ENCODE data around the gene ATF1.
"Not testable (repeated sequence)": the region's sequence is repeated elsewhere in the genome, so short reads cannot be mapped to it uniquely, and the experiment has no call there.

DNA sequence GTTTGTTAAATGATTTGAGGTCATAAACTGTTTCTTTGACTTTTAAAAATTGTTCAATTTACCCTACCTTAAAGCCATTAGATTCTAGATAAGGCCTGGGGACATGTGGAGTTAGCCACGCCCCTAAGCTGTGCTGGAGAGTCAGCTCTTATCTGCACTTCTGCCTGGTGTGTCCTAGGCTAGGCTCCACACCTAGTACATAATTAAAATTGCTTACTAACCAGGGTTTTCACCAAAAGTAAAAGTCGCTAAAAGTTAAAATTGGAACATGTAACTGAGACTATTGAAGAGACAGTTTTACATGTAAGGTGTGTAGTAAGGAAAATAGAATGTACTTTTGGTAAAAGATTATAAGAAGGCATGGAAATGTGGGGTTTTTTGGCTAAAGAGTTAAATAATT, 4.9 kb downstream of the ATF1 start:
- TF ChIP-seq POLR2A (IDR thresholded peaks at IDR 0.05; ENCODE audit: low read length); GATA1 (IDR thresholded peaks at IDR 0.05; ENCODE audit: low read depth, low read length): not testable (repeated sequence)
